Muscle layer of duodenum (tissue), 2 donors: Measurements from ENCODE around the gene SPATA9.

Experiments
- H3K27ac ChIP-seq: one replicate; pipeline ENCODE4 v1.7.0; 2013; ENCODE audit warnings: mild to moderate bottlenecking, low read length
- H3K27me3 ChIP-seq: one replicate; pipeline ENCODE4 v1.7.0; 2013; ENCODE audit warnings: low read depth, mild to moderate bottlenecking, control low read depth, low read length
- H3K36me3 ChIP-seq, 2 donors: one replicate each; pipeline ENCODE4 v1.7.0; 2013; ENCODE audit warnings: low read length in 2 of 2, control low read depth in 1 of 2, mild to moderate bottlenecking in 1 of 2; ENCODE audit not compliant: insufficient read depth in 2 of 2, control insufficient read depth in 1 of 2
- H3K4me1 ChIP-seq, 2 donors: one replicate each; pipeline ENCODE4 v1.7.0; 2013; ENCODE audit warnings: low read length in 2 of 2, mild to moderate bottlenecking in 2 of 2, control low read depth in 1 of 2, moderate library complexity in 1 of 2; ENCODE audit not compliant: insufficient read depth in 2 of 2, control insufficient read depth in 1 of 2
- H3K4me3 ChIP-seq, 2 donors: one replicate each; pipeline ENCODE4 v1.7.0; 2013; ENCODE audit warnings: low read length in 2 of 2, low read depth in 1 of 2, mild to moderate bottlenecking in 1 of 2
- H3K9me3 ChIP-seq, 2 donors: one replicate each; pipeline ENCODE4 v1.7.0; 2013; ENCODE audit warnings: low read length in 2 of 2, control low read depth in 1 of 2, mild to moderate bottlenecking in 1 of 2; ENCODE audit not compliant: control insufficient read depth in 1 of 2
- donor health status: healthy.

Gene SPATA9

GRCh38 chr5:95682891-95683290 is at the start of gene SPATA9:
SPATA9 (minus strand) TSS chr5:95682991; CDS start chr5:95682854, 137 bp downstream.
- Histone ChIP-seq H3K27me3 (no peaks in the 10 kb centered on the region), H3K36me3 (no peaks in the 10 kb centered on the region), H3K4me1 (no peaks in the 10 kb centered on the region), H3K9me3 (no peaks in the 10 kb centered on the region), H3K4me3 (no peak within 1 kb of the TSS), H3K27ac (no peak within 1 kb of the TSS)

- Histone ChIP-seq H3K4me3 (peak overlapping the region; percentile 82 to 85), H3K27me3 (no peaks in the 10 kb centered on the region), H3K9me3 (no peaks in the 10 kb centered on the region), H3K27ac (peak overlapping the region; percentile 93), H3K4me1 (peaks cover 11 to 14% of the 10 kb centered on the region in 2 donors), H3K36me3 (no peaks in the 10 kb centered on the region)
Measured at GRCh38 chr5:95731571-95732554, 49.1 kb upstream of the SPATA9 start.

GRCh38 chr5:95730730-95731570 is 48.2 kb upstream of the SPATA9 start, which contains the start of gene RHOBTB3:
RHOBTB3 (plus strand) TSS chr5:95731336; CDS start chr5:95731683, 347 bp downstream.
- Histone ChIP-seq H3K27me3 (no peaks in the 10 kb centered on the region), H3K27ac (peak within 1 kb of the TSS; percentile 93), H3K4me1 (peaks cover 11% of the 10 kb centered on the region in 2 donors), H3K9me3 (no peaks in the 10 kb centered on the region), H3K36me3 (no peaks in the 10 kb centered on the region), H3K4me3 (peak within 1 kb of the TSS; percentile 82 to 85)

- H3K27ac ChIP-seq = peak overlapping the region; percentile 93
- no peaks in the 10 kb centered on the region for H3K27me3 ChIP-seq
- H3K9me3 ChIP-seq = no peaks in the 10 kb centered on the region
- H3K4me3 ChIP-seq = peak overlapping the region; percentile 68 to 85
- H3K36me3 ChIP-seq = no peaks in the 10 kb centered on the region
- peaks cover 11% of the 10 kb centered on the region in 2 donors for H3K4me1 ChIP-seq
Measured at GRCh38 chr5:95730011-95730700, 47.4 kb upstream of the SPATA9 start.

- Histone ChIP-seq H3K27ac (peak overlapping the region; percentile 93), H3K9me3 (no peaks in the 10 kb centered on the region), H3K4me1 (peaks cover 6 to 7% of the 10 kb centered on the region in 2 donors), H3K4me3 (no peak overlapping the region), H3K36me3 (no peaks in the 10 kb centered on the region), H3K27me3 (no peaks in the 10 kb centered on the region)
Measured at GRCh38 chr5:95729115-95730010, 46.6 kb upstream of the SPATA9 start.

GRCh38 chr5:95728494-95729114 is 45.8 kb upstream of the SPATA9 start:
- no peak overlapping the region for H3K4me3 ChIP-seq
- H3K27ac ChIP-seq = no peak overlapping the region
- H3K9me3 ChIP-seq = no peaks in the 10 kb centered on the region
- no peaks in the 10 kb centered on the region for H3K36me3 ChIP-seq
- peaks cover 3 to 8% of the 10 kb centered on the region in 2 donors for H3K4me1 ChIP-seq
- H3K27me3 ChIP-seq = no peaks in the 10 kb centered on the region

GRCh38 chr5:95727764-95728191 is 45.0 kb upstream of the SPATA9 start:
- Histone ChIP-seq H3K4me1 (peaks cover 3 to 10% of the 10 kb centered on the region in 2 donors), H3K9me3 (no peaks in the 10 kb centered on the region), H3K27me3 (no peaks in the 10 kb centered on the region), H3K27ac (no peak overlapping the region), H3K4me3 (no peak overlapping the region), H3K36me3 (no peaks in the 10 kb centered on the region)

GRCh38 chr5:95726811-95727763 is 44.3 kb upstream of the SPATA9 start:
- no peak overlapping the region for H3K4me3 ChIP-seq
- no peaks in the 10 kb centered on the region for H3K9me3 ChIP-seq
- peak overlapping the region; percentile 19 for H3K27ac ChIP-seq
- H3K36me3 ChIP-seq = no peaks in the 10 kb centered on the region
- H3K4me1 ChIP-seq = peaks cover 3 to 11% of the 10 kb centered on the region in 2 donors
- H3K27me3 ChIP-seq = no peaks in the 10 kb centered on the region
